ENCODE data around the gene THSD7A.

GRCh38 chr7:11424006-11424405 is 408.0 kb downstream of the THSD7A start:
- TF ChIP-seq CTCF (IDR thresholded peaks at IDR 0.05) = no peak
- no peak for TF ChIP-seq POLR2A (IDR thresholded peaks at IDR 0.05)
